Inferior parietal cortex (tissue), 1 donor: ENCODE results near the gene FLNA.
"Not testable (repeated sequence)": the region's sequence is repeated elsewhere in the genome, so short reads cannot be mapped to it uniquely, and the experiment has no call there.

Experiments used
- DNase-seq: peaks from one replicate; pipeline ENCODE4 v3.0.0-alpha.2; 2016; ENCODE audit errors: extremely low spot score

Gene FLNA

GRCh38 chrX:154398668-154399526, 24.5 kb upstream of the FLNA start:
- peak; percentile 74 for DNase-seq

- peak; percentile 95 for DNase-seq
These were observed 23.6 kb upstream of the FLNA start, which contains the start of gene RPL10 for GRCh38 chrX:154397888-154398667. RPL10 (plus strand) TSS chrX:154398377; CDS start chrX:154398520, 143 bp downstream.

GRCh38 chrX:154396973-154397887, 22.8 kb upstream of the FLNA start:
- no peak for DNase-seq

- not testable (repeated sequence) for DNase-seq
These were observed 21.9 kb upstream of the FLNA start for GRCh38 chrX:154396363-154396762.

GRCh38 chrX:154389812-154390747, 15.6 kb upstream of the FLNA start:
- not testable (repeated sequence) for DNase-seq

- not testable (repeated sequence) for DNase-seq
These were observed 14.2 kb upstream of the FLNA start for GRCh38 chrX:154388649-154389048.

- DNase-seq = not testable (repeated sequence)
These were observed 13.7 kb upstream of the FLNA start for GRCh38 chrX:154388094-154388493.

- DNase-seq = no peak
These were observed 10.0 kb upstream of the FLNA start for GRCh38 chrX:154384284-154384892.

- no peak for DNase-seq
These were observed 9.2 kb upstream of the FLNA start for GRCh38 chrX:154383359-154384283.

GRCh38 chrX:154382483-154383069, 8.1 kb upstream of the FLNA start:
- DNase-seq = no peak

- DNase-seq = no peak
These were observed 6.8 kb upstream of the FLNA start for GRCh38 chrX:154381271-154381670.

- no peak for DNase-seq
These were observed 6.4 kb upstream of the FLNA start for GRCh38 chrX:154380787-154381186.

GRCh38 chrX:154380153-154380552, 5.7 kb upstream of the FLNA start:
- no peak for DNase-seq

- DNase-seq = no peak
These were observed 5.1 kb upstream of the FLNA start for GRCh38 chrX:154379569-154379951.

- DNase-seq = peak; percentile 90
These were observed 4.5 kb upstream of the FLNA start, which contains the start of gene EMD for GRCh38 chrX:154378799-154379568. EMD (plus strand) TSS chrX:154379295; CDS start chrX:154379485, 190 bp downstream.

GRCh38 chrX:154378059-154378798, 3.8 kb upstream of the FLNA start:
- no peak for DNase-seq

GRCh38 chrX:154376774-154377173, 2.3 kb upstream of the FLNA start:
- DNase-seq = no peak
